Small intestine (tissue), 7 donors: ENCODE measurements around the gene PSAPL1. TPM values are rescaled to one million over a fixed set of nuclear protein-coding genes. Genes with fewer than 3 reads are reported as not detected.

Experiments
- DNase-seq, 2 donors: peaks; one replicate each; pipeline versions ENCODE4 v3.0.0 to v3.0.0-alpha.2; 2013
- FAIRE-seq: peaks from 2 replicates; lab custom pipeline; 2012; peaks lifted over from hg19 to GRCh38; lab: Jason Lieb, UNC
- H3K27ac ChIP-seq, 3 donors: one replicate each; pipeline ENCODE4 v1.5.1; 2013; ENCODE audit warnings: low read length in 2 of 3, mild to moderate bottlenecking in 2 of 3, control low read depth in 1 of 3, inconsistent platforms in 1 of 3, low read depth in 1 of 3, moderate library complexity in 1 of 3
- H3K27me3 ChIP-seq, 3 donors: one replicate each; pipeline ENCODE4 v1.6.1; 2013; ENCODE audit warnings: low read length in 3 of 3, inconsistent platforms in 1 of 3; ENCODE audit not compliant: control insufficient read depth in 3 of 3, insufficient read depth in 3 of 3
- H3K36me3 ChIP-seq, 3 donors: one replicate each; pipeline ENCODE4 v1.6.1; 2013; ENCODE audit warnings: low read length in 3 of 3, inconsistent platforms in 1 of 3, low read depth in 1 of 3, mild to moderate bottlenecking in 1 of 3, moderate library complexity in 1 of 3; ENCODE audit not compliant: control insufficient read depth in 3 of 3, insufficient read depth in 2 of 3
- H3K4me1 ChIP-seq, 3 donors: one replicate each; pipeline ENCODE4 v1.6.1; 2013; ENCODE audit warnings: low read length in 2 of 3, inconsistent platforms in 1 of 3, low read depth in 1 of 3, mild to moderate bottlenecking in 1 of 3, moderate library complexity in 1 of 3; ENCODE audit not compliant: control insufficient read depth in 3 of 3, insufficient read depth in 2 of 3
- H3K4me3 ChIP-seq, 3 donors: one replicate each; pipeline ENCODE4 v1.5.1; 2013; ENCODE audit warnings: low read length in 3 of 3, control low read depth in 1 of 3, inconsistent platforms in 1 of 3, low read depth in 1 of 3, mild to moderate bottlenecking in 1 of 3, moderate library complexity in 1 of 3
- H3K9me3 ChIP-seq, 2 donors: one replicate each; pipeline ENCODE4 v1.6.1; 2013; ENCODE audit warnings: low read depth in 1 of 2, low read length in 1 of 2; ENCODE audit not compliant: control insufficient read depth in 2 of 2, insufficient read depth in 1 of 2
- WGBS, 3 donors: extraction: QIAGEN DNeasy Blood & Tissue Kit; methylation state at CpG; one replicate each; pipeline ENCODE4 v1.1.7; 2013; 5-methylcytosine and 5-hydroxymethylcytosine counted together
- polyA plus RNA-seq, 4 donors: library from polyadenylated mRNA; stranded (reverse) in 3 of 4; unstranded in 1 of 4; fragments of 200-250 nt in 3 of 4; fragments of 120-200 nt in 1 of 4; gene quantifications; one replicate each; pipeline versions ENCODE4 v1.2.1 to v1.2.3, GENCODE V29; 2013
- donor health status: healthy with polysubstance abuse.
- donor health status: control.
- donor health status: control.
- donor health status: Bipolar disorder and iron deficiency.
- donor health status: healthy.

PSAPL1 gene
- polyA plus RNA-seq, 4 donors, result 0.58 TPM; not detected in 3

DNA sequence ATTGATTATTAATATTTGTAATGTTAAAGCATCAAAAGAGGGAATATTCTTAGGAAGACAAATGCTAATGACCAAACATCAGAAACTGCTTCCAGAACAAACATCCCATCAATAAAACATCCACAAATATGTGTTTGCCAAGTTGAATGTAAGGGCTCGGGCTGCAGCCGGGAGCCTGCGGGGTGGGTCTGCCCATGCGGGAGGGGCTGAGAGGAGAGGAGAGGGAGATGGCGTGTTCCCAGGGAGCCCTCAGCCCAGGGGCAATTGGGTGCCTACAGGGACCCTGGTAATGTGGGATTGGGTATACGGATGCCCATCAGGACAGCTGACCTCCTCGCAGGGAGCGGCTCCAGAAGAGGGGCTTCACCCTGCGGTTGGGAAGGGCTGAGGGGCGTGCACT lies 38.4 kb upstream of the PSAPL1 start:
- DNase-seq, result no peak
- no peak for FAIRE-seq
- 57 to 73% (median 62%) methylated on average over 10 of the region's 10 CpGs for WGBS, 3 donors

GRCh38 chr4:7472442-7473013 lies 37.8 kb upstream of the PSAPL1 start:
- H3K27me3 ChIP-seq, result peaks cover 0 to 3% (median 0%) of the 10 kb centered on the region in 3 donors
- no peaks in the 10 kb centered on the region for H3K9me3 ChIP-seq
- DNase-seq, result no peak
- WGBS, 3 donors, result 41 to 52% (median 46%) methylated on average over 19 of the region's 19 CpGs
- FAIRE-seq, result no peak
- no peak overlapping the region for H3K4me3 ChIP-seq
- no peaks in the 10 kb centered on the region for H3K36me3 ChIP-seq
- H3K4me1 ChIP-seq, result no peaks in the 10 kb centered on the region
- no peak overlapping the region for H3K27ac ChIP-seq

More for the DNA sequence above, 38.4 kb upstream of the PSAPL1 start:
- peaks cover 0 to 3% (median 0%) of the 10 kb centered on the region in 3 donors for H3K27me3 ChIP-seq
- no peak overlapping the region for H3K4me3 ChIP-seq
- H3K36me3 ChIP-seq, result no peaks in the 10 kb centered on the region
- no peaks in the 10 kb centered on the region for H3K4me1 ChIP-seq
- H3K9me3 ChIP-seq, result no peaks in the 10 kb centered on the region
- H3K27ac ChIP-seq, result no peak overlapping the region

DNA sequence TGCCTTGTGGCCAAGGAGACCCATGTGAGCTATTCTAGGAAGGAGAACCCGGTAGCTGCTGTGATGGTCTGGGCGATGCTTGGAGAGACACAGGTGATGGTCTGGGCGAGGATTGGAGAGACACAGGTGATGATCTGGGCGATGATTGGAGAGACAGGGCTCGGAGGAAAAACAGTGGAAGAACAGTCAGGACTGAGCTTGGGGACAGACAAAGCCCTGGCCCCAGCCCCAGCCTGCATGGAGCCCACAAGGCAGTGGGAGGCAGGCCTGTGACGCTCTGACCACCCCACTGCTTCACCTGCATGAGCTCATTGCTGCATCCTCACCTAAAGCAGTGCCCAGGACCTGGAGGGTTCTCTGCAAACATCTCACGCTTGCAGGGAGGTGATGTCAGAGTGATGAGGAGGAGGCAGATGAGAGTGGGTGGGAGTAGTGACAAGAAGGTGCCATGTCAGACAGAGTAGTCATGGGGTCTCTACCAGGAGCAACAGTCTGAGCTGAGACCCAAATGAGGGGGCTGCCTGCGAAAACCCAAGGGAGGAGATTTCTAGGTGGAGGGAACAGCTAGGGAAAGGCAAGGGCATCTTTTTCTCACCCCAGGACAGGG lies 35.9 kb upstream of the PSAPL1 start:
- 75 to 89% (median 77%) methylated on average over 8 of the region's 8 CpGs for WGBS, 3 donors
- FAIRE-seq (no peak), DNase-seq (no peak)
- Histone ChIP-seq H3K4me1 (no peaks in the 10 kb centered on the region), H3K36me3 (no peaks in the 10 kb centered on the region), H3K9me3 (peaks cover 0 to 6% of the 10 kb centered on the region in 2 donors), H3K27me3 (peaks cover 0 to 3% (median 0%) of the 10 kb centered on the region in 3 donors), H3K4me3 (no peak overlapping the region), H3K27ac (no peak overlapping the region)

DNA sequence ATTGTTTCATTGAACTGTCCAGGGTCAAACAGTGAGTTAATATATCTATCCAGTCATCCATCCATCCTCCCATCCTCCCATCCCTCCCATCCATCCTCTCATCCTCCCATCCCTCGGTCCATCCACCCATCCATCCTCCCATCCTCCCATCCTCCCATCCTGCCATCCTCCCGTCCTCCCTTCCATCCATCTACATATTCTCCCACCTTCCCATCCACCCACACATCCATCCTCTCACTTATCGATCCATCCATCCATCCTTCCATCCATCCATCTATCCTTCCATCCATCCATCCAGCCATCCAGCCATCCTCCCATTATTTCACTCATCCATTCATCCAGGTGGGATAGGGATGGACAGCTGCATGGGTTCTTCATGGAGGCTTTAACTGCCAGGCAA lies 35.4 kb upstream of the PSAPL1 start:
- FAIRE-seq (no peak), DNase-seq (no peak)
- Histone ChIP-seq H3K9me3 (peaks cover 0 to 9% of the 10 kb centered on the region in 2 donors), H3K27ac (no peak overlapping the region), H3K27me3 (peaks cover 0 to 3% (median 0%) of the 10 kb centered on the region in 3 donors), H3K4me1 (no peaks in the 10 kb centered on the region), H3K36me3 (no peaks in the 10 kb centered on the region), H3K4me3 (no peak overlapping the region)
- 71 to 86% (median 75%) methylated on average over 3 of the region's 3 CpGs for WGBS, 3 donors

DNA sequence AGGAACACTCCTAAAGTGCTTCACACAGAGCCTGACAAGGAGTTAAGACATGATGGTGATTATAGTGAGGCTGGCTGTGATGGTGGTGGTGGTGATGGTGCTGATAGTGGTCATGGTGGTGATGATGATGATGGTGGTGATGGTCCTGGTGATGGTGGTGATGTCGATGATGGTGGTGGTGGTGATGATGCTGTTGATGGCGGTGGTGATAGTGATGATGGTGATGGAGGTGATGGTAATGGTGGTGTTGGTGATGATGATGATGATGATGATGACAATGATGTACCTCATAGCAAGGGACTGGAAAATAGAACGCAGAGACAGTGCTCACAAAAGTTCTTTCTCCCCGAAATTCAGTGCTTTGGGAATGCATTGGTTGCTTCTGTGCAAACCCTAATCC lies 34.3 kb upstream of the PSAPL1 start:
- Histone ChIP-seq H3K9me3 (peaks cover 0 to 9% of the 10 kb centered on the region in 2 donors), H3K4me3 (no peak overlapping the region), H3K4me1 (no peaks in the 10 kb centered on the region), H3K36me3 (no peaks in the 10 kb centered on the region), H3K27ac (no peak overlapping the region), H3K27me3 (peaks cover 0 to 3% (median 0%) of the 10 kb centered on the region in 3 donors)
- WGBS, 3 donors, result 81 to 88% (median 83%) methylated on average over 4 of the region's 4 CpGs
- DNase-seq (no peak), FAIRE-seq (no peak)

- WGBS, 3 donors, result 79 to 90% (median 88%) methylated on average over 7 of the region's 7 CpGs
- FAIRE-seq, result no peak
Measured at GRCh38 chr4:7467471-7467870, 32.7 kb upstream of the PSAPL1 start.

GRCh38 chr4:7466904-7467303 lies 32.2 kb upstream of the PSAPL1 start:
- whole genome bisulfite sequencing, 3 donors, result 80 to 87% (median 85%) methylated on average over 7 of the region's 7 CpGs
- DNase-seq, result no peak
- no peak overlapping the region for H3K27ac ChIP-seq
- no peak overlapping the region for H3K4me3 ChIP-seq
- no peaks in the 10 kb centered on the region for H3K27me3 ChIP-seq
- FAIRE-seq, result no peak
- peaks cover 0 to 9% of the 10 kb centered on the region in 2 donors for H3K9me3 ChIP-seq
- H3K36me3 ChIP-seq, result no peaks in the 10 kb centered on the region
- H3K4me1 ChIP-seq, result peaks cover 0 to 5% (median 0%) of the 10 kb centered on the region in 3 donors

More at GRCh38 chr4:7467471-7467870, 32.7 kb upstream of the PSAPL1 start:
- Histone ChIP-seq H3K4me1 (peaks cover 0 to 5% (median 0%) of the 10 kb centered on the region in 3 donors), H3K27ac (no peak overlapping the region), H3K36me3 (no peaks in the 10 kb centered on the region), H3K27me3 (no peaks in the 10 kb centered on the region), H3K4me3 (no peak overlapping the region), H3K9me3 (peaks cover 0 to 9% of the 10 kb centered on the region in 2 donors)
- DNase-seq, result no peak

GRCh38 chr4:7466215-7466614 lies 31.5 kb upstream of the PSAPL1 start:
- H3K9me3 ChIP-seq, result peaks cover 0 to 9% of the 10 kb centered on the region in 2 donors
- FAIRE-seq, result no peak
- no peaks in the 10 kb centered on the region for H3K27me3 ChIP-seq
- no peak overlapping the region for H3K27ac ChIP-seq
- H3K4me3 ChIP-seq, result no peak overlapping the region
- H3K4me1 ChIP-seq, result peaks cover 0 to 5% (median 0%) of the 10 kb centered on the region in 3 donors
- no peak for DNase-seq
- no peaks in the 10 kb centered on the region for H3K36me3 ChIP-seq
- 75 to 87% (median 77%) methylated on average over 8 of the region's 8 CpGs for WGBS, 3 donors
